GM10847 (cell line): ENCODE measurements around the gene LINGO4.
A peak's percentile ranks its signal among the peaks of the same experiment; 100 is the strongest.

ENCODE experiments used
- POLR2A ChIP-seq: IDR thresholded peaks from 2 replicates; pipeline ENCODE4 v1.6.1; 2011; ENCODE audit not compliant: insufficient read length; ENCODE audit errors: extremely low read depth

LINGO4 gene

DNA sequence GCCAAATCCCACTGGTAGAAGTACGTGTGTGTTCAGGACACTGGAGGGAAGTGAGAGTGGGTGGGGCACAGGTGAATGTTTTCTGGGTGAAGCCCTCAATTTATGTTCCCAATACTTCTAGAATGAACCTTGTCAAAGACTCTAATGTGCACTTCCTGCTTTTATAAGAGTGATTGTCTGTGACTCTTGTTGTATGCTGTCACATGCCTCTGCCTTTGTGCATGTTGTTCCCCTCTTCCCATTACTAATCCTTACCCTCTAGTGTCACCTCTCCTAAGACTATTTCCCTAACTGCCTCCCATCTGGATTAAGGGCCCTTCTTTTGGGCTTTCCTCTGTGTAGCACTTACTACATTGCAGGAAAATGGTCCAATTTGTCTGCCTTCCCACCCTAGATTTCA is 2.5 kb upstream of the LINGO4 start:
- TF ChIP-seq POLR2A, result no peak

GRCh38 chr1:151807131-151807530 is 1.9 kb upstream of the LINGO4 start:
- no peak for TF ChIP-seq POLR2A

DNA sequence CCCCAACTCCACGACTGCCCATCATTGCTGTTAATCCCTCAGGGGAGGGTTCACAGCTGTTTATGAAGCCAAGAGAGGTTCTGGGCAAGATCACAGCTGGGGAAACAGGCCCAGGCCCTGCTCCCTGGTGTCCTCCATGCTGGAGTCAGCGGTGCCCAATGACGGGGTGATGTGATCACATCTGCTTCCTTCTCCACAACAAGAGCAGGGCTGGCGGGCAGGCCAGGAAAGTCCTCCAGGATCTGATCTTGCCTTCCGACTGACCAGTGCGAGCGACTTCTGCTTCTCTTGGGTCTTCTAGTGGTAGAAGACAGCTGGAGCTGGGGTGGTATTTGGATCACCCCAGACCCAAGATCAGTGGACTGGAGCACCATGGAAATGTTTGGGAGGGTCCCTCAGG is 951 bp upstream of the LINGO4 start:
- no peak for TF ChIP-seq POLR2A

DNA sequence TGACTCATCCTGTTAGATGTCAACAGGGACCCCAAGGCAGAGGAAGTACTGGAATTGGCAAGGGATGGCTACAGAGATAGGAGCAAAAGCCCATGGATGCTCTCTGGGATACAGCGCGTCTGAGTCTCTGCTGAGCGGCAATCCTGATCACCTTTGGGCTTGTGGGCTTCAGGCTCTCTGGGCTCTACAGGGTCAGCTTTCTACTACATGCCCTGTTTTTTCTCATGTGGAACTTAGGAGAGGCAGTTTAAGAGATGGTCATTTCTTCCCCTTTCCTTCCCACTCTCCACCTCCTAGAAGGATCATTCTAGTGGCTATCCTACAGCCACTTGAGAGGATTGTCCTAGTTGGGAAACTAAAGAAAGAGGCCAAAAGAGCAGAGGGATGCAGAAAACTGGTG is 1.3 kb downstream of the LINGO4 start:
- TF ChIP-seq POLR2A, result no peak

DNA sequence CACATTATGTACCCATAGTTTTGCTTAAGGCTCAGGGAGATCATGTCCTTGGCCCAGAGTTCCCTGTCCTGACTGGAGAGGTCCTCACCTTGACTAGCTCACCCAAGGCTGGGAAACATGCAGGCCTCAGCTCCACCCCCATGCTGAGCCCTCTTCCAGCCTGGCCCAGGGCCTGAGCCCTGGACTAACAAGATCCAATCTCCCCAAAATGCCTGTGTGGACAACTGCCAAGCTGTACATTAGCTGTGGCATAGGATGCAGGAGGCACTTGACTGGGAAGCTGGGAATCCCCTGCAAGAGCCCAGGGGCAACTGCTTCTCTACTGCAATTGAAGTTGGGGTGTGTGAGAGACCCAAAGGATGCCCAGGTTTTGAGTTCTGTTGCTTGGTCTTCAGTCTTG is 2.1 kb downstream of the LINGO4 start:
- no peak for TF ChIP-seq POLR2A

GRCh38 chr1:151802372-151802771 is 2.8 kb downstream of the LINGO4 start:
- no peak for TF ChIP-seq POLR2A

DNA sequence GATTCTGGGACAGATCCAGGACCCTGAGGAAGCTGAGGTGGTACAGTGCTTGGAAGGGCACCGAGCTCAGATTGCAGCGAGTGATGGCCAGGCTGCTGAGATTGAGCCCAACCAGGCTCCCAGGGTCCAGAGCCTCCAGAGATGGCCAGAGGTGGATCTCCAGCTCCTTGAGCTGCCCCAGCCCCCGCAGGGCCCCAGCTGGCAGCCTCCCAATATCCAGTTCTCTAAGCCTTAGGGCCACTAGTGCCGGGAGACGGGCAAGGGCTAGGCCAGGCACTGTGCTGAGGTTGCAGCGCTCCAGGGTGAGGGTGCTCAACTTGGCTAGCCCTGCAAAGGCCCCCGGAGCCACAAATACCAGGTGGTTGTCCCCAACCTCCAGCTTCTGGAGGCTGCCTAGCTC is 3.4 kb downstream of the LINGO4 start:
- TF ChIP-seq POLR2A, result no peak

GRCh38 chr1:151801310-151801820 is 3.9 kb downstream of the LINGO4 start:
- TF ChIP-seq POLR2A, result no peak

DNA sequence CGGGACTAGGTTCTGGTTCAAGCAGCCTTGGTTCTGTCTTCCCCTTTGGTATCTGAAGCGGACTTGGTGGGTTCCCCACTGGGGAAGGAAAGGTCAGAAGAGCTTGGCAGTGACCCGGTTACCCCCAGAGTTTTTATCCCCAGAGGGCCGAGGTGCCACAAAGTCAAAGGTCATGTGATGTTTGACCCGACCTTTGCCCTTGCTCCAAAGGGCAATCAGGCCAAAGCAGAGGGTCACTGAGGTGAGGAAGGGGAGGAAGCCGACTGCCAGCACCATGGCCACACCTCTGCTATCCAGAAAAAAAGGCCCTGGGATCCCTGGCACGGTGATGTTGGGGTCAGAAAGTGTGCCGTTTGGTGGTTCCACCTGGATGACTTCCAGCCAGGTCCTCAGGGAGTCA is 4.4 kb downstream of the LINGO4 start:
- no peak for TF ChIP-seq POLR2A

GRCh38 chr1:151799179-151800022 is 5.8 kb downstream of the LINGO4 start:
- no peak for TF ChIP-seq POLR2A

GRCh38 chr1:151798571-151798970 is 6.6 kb downstream of the LINGO4 start:
- no peak for TF ChIP-seq POLR2A

- no peak for TF ChIP-seq POLR2A
Observed at GRCh38 chr1:151790940-151791651, 14.1 kb downstream of the LINGO4 start.

DNA sequence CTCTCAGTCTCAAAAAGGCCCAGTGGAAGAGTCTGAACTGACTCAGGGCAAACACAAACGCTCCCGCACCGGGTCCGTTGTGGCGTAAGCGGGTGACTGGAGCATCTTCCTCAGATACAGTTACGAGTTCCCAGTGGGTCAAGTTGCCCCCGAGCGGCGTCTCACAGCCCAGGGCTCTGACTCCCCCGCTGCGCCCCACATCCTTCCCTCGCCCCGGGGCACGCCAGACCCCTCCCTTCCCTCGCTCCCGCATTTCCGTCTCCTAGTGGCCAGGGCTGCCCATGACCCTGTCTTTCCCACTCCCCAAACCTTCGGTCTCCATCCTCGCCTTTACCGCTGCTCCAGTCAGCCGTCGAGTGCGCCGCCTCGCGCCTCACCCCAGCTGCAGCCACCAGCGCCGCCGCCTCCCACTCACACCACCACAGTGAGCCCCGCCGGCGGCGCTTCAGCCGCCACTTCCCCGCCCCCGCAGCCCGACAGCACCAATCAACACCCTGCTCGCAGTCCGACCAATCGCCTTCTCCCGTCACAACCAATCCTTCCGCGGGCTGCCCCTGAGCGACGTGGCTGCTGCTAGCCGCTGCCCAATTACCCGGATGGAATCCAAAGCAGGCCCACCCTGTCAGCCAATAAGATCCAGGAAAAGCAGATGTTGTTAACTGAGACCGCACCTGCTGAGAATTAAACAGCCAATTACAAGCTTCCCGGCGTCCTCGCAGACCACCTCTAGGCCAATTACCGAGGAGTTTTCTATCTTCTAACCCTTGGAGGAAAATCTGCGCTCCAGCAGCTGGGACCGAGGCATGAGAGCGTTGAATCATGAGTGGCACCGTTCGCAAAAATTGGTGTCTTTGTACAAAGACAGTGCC is 14.9 kb downstream of the LINGO4 start, which contains the start of gene TDRKH:
Gene TDRKH (minus strand): TSS at position 430 of the 869 bp plus-strand sequence. CDS start 7,478 bp downstream, outside the sequence.
- TF ChIP-seq POLR2A, result peak; percentile 32

DNA sequence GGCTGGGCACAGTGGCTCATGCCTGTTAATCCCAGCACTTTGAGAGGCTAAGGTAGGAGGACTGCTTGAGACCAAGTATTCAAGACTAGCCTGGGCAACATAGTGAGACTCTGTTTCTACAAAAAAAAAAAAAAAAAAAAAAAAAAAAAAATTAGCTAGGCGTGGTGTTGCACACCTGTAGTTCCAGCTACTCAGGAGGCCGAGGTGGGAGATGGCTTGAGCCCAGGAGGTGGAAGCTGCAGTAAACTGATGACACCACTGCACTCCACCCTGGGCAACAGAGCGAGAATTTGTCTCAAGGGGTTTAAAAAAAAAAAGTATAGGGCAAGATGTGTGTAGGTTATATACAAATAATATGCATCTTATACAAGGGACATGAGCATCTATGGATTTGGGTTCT is 17.5 kb downstream of the LINGO4 start:
- no peak for TF ChIP-seq POLR2A

DNA sequence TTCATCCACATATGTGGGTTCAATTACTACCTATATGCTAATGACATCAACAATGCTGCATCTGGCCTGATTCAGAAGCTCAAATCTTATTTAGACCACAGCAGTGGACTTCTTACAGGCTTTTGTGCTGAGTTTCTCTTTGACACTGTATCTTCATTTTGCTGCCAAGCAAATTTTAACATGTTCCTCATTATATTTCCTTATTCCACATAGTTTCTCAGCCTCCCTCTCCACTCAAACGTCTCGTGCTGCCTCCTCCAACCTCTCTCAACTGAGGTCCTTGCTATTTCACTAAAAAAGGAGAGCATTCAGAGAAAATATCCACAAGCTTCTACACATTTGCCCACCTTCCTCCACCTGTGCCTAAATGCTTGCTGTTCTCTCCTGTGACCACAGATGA is 21.4 kb downstream of the LINGO4 start:
- no peak for TF ChIP-seq POLR2A

- no peak for TF ChIP-seq POLR2A
Observed at GRCh38 chr1:151782741-151783140, 22.5 kb downstream of the LINGO4 start.

- TF ChIP-seq POLR2A, result no peak
Observed at GRCh38 chr1:151779852-151780251, 25.4 kb downstream of the LINGO4 start.
